HG03095 (cell line): ENCODE measurements around the gene CAPN1.

ENCODE experiments used
- ATAC-seq: cut with Tn5 transposase; IDR thresholded peaks from one replicate; pipeline ENCODE4 v1.9.1; 2021; ENCODE audit warnings: moderate library complexity; ENCODE audit not compliant: unreplicated experiment

CAPN1 gene

DNA sequence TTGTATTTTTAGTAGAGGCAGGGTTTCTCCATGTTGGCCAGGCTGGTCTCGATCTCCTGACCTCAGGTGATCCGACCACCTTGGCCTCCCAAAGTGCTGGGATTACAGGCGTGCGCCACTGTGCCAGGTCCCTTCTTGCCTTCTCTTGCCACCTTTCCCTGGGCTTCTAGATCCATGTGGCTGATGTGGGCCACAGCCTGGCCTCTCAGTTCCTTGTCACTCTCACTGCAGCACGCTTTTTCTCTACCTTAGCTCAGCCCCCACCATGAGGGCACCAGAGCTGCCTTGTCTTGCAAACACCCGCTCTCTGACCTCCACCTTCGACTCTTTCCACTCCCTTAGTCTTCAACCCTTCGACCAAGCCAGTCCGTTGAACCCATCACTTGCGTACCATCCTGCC, 7.5 kb downstream of the CAPN1 start:
- no peak for ATAC-seq

GRCh38 chr11:65194564-65194963, 12.8 kb downstream of the CAPN1 start:
- no peak for ATAC-seq

DNA sequence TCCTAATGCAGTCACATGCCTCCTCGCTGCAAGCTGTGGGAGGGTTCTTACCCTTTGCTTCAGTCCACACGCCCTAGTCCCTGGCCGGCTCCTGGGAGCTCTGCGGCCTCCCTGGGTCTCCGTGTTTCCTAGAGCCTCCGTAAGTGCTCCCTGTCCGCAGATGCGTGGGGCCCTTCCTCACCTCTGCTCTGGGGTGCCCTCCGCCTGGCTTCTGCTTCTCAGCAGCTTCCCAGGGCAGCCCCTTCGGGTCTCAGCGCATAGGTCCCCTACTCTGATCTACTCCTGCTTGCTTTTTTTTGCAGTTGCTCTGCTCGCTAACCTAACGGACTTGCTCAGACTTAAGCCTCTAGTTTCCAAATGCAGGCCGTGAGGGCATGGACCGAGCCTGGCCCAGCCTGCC, 22.4 kb downstream of the CAPN1 start:
- ATAC-seq = no peak

- ATAC-seq = no peak
Observed at GRCh38 chr11:65204646-65205601, 23.2 kb downstream of the CAPN1 start.

DNA sequence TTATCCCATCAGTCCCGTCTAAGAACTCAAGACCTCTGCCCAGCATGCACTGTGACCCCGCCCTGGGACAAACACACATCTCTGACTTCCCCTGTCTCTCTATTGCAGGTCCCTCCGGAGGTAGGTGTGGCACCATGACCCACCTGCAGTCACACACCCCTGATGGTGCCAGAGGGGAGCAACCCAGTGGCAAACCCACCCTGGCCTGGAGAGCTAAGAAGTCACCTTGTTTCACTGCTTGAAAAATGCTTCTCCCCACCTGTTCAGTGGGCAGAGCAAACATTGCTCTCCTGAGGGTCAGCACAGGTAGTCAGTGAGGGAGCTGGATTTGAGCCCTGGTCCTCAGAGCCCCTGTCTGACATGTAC, 23.9 kb downstream of the CAPN1 start:
- ATAC-seq = no peak

DNA sequence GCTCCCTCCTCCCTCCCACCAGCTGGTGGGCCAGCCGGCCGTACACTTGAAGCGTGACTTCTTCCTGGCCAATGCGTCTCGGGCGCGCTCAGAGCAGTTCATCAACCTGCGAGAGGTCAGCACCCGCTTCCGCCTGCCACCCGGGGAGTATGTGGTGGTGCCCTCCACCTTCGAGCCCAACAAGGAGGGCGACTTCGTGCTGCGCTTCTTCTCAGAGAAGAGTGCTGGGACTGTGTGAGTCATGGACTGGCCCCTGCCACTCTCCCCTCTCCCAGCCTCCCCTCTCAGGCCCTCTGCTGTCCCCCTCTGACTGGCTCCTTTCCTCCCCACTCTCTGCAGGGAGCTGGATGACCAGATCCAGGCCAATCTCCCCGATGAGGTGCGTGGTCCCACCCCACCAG, 24.7 kb downstream of the CAPN1 start:
- no peak for ATAC-seq

DNA sequence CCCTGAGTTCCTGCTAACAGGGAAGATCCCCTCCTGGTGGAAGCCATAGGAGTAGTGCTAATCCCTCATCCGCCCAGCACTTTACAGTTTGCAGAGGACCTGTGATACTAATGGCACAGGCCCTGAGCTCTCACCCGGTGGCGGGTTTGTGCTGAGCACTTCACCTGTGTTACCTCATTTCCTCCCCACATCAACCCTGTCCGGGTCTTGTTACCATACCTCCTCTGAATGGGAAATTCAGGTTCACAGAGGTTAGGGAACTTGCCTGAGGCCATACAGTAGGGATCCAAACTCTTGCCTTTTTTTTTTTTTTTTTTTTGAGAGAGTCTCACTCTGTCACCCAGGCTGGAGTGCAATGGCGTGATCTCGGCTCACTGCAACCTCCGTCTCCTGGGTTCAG, 25.2 kb downstream of the CAPN1 start:
- no peak for ATAC-seq

DNA sequence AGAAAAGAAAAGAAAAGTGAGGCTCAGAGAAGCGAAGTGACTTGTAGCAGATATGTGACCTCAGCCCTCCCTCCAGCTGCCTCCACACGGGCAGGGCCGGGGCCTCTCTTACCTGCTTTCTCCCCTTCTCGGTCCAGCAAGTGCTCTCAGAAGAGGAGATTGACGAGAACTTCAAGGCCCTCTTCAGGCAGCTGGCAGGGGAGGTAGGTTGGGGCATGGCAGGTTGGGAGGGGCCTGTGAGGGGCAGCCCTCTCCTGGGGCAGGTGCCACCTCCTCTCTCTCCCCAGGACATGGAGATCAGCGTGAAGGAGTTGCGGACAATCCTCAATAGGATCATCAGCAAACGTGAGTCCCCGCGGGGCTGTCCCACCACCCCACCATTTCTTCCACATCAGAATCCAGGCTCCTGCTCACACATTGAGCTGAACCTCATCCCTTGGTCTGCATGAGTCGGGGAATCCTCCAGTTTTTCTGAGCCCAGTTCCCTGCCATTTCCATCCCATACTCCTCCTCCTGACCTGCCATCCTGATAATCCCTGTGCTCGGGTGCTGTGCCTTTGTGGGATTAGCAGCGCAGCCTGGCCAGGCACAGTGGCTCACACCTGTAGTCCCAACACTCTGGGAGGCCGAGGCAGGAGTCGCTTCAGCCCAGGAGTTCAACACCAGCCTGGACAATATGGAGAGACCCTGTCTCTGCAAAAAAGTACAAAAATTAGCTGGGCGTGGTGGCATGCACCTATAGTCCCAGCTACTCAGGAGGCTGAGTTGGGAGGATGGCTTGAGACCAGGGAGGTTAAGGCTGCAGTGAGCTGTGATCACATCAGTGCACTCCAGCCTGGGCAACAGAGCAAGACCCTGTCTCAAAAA, 26.4 kb downstream of the CAPN1 start:
- no peak for ATAC-seq

DNA sequence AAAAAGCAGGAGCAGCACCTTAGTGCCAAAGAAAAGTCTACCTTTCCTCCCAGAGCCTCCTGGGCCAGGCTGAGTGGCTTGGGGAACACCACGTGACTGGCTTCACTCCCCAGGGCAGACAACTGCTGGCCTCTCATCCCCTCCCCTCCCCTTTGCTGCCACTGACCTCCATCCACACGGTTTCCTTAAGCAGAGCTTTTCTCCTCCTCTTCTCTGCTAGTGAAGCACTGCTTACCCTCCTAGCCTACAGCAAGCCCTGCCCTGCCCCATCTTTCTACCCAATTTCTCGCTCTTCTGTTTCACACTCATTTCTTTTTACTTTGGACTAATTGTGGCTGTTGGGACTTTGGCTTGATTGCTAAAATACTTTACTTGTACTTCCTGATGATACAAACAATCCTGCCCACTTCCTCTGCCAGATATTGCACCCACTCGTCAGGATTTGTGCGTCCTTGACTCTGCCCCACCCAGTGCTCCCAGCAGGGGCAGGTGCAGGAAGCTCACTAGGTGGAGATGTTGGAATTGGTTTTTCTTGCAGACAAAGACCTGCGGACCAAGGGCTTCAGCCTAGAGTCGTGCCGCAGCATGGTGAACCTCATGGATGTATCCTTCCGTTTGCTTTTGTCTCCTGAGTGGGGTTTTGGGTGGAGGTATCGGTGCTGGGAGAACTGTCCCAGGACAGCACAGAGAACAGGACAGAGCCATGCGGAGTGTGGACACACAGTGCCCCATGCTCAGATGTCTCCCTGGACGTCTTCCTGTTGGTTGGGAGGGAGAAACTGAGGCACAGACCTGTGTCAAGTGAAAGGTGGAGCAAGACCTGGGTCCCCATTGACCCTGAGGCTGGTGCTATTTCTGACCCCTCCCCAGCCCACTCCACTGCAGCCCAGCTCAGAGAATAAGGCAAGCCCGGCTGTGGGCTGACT, 27.3 kb downstream of the CAPN1 start:
- no peak for ATAC-seq

GRCh38 chr11:65209711-65210360, 28.1 kb downstream of the CAPN1 start:
- no peak for ATAC-seq

DNA sequence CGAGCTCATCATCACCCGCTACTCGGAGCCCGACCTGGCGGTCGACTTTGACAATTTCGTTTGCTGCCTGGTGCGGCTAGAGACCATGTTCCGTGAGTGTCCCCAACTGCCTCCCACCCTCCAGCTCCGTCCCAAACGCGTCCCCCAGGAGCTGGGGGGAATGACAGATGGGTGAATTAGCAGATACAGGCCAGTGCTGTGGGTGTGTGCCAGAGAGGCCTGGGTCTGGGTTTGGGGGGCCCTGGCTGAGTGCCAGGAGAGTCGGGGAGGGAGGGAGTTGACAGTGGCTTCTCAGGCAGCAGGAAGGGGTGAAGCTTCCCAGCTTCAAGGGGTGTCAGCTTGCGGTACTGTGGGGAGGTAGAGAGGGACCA, 28.6 kb downstream of the CAPN1 start:
- no peak for ATAC-seq

GRCh38 chr11:65210748-65211147, 29.0 kb downstream of the CAPN1 start:
- no peak for ATAC-seq

- ATAC-seq = no peak
Observed at GRCh38 chr11:65211293-65212105, 29.8 kb downstream of the CAPN1 start.

GRCh38 chr11:65212226-65212801, 30.6 kb downstream of the CAPN1 start:
- ATAC-seq = no peak

- ATAC-seq = no peak
Observed at GRCh38 chr11:65213322-65214211, 31.8 kb downstream of the CAPN1 start.

- ATAC-seq = no peak
Observed at GRCh38 chr11:65214212-65214845, 32.6 kb downstream of the CAPN1 start.

- ATAC-seq = no peak
Observed at GRCh38 chr11:65215441-65216076, 33.8 kb downstream of the CAPN1 start.
